NCI-H1417 treated with DMSO at 0.1 percent for 48 hours (cell line): Measurements from ENCODE around the gene DNAH2.

Source experiments
- DNase-seq: peaks from one replicate; lab custom pipeline; 2025; lab: John Stamatoyannopoulos, UW

The DNAH2 gene

DNA sequence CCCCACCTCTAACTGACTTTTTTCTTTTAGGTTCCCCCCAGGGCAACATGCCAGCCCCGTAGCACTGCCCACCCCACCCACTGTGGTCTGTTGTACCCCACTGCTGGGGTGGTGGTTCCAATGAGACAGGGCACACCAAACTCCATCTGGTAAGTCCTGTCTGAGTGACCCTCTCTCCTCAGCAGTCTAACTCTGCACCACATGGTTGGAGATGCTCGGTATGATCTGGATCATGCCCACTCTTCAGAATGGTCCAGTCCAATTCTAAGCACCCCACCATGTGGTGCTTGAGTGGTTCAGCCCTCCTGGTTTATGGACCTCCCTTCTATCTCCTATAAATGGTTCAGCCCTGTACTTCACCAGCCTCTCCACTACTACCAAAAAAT is 122.3 kb downstream of the DNAH2 start:
- no peak for DNase-seq

DNA sequence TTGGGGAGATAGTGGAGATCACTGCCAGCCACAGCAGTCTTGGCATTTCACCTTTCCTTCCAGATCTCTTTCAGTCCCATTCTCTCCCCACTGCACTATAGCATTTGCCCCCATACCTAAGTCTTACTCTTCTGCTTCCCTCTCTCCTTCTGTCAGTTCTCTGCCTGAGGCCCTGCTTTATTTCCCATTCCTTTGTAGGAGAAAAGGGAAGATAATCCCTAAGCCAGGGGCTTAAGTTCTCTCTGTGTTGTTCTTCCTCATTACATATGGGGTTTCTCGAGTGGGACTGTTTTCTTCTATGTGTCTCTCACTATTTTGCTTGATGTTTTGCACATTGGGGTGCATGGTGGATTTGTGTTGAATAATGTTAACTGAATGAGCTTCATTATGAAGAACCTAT is 122.9 kb downstream of the DNAH2 start:
- no peak for DNase-seq

DNA sequence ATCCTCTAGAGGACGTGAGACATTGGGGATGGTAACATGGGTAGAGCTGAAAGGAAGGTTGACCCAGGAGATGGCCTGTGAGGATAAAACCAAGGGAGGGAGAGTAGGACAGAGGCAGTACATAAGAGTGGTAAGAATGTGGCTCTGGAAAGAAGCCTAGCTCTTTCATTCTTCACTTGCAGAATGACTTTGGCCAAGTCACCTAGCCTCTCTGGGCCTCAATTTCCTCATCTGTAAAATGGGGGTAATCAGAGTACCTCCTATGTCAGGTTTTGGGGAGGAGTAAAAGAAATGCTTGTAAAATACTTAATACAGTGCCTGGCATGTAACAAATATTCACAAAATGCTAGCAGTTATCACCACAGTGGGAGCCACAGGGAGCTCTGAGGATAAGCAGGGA is 123.3 kb downstream of the DNAH2 start:
- no peak for DNase-seq

DNA sequence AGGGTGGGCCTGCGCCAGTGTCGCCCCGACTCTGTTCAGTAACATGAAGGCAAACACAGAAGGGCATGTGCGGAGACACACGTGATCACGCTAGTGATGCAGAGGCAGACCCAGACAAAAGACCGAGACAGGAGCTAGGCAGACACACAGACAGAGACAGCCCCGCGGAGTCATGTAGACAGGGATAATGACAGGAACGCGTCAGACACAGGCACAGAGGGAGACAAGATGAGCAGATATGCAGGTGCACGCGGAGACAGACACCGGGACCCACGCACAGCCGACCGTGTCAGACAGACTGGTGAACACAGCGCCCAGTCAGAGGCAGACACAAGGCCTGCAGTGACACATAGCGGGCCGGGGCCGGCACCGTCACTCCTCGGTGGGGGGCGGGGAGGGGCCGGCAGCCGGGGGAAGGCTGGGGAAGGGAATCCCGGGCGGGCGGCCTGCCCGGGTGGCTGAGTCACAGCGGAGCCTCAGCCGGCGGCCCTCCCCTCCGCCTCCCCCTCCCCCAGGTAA is 123.9 kb downstream of the DNAH2 start:
- DNase-seq, result no peak

DNA sequence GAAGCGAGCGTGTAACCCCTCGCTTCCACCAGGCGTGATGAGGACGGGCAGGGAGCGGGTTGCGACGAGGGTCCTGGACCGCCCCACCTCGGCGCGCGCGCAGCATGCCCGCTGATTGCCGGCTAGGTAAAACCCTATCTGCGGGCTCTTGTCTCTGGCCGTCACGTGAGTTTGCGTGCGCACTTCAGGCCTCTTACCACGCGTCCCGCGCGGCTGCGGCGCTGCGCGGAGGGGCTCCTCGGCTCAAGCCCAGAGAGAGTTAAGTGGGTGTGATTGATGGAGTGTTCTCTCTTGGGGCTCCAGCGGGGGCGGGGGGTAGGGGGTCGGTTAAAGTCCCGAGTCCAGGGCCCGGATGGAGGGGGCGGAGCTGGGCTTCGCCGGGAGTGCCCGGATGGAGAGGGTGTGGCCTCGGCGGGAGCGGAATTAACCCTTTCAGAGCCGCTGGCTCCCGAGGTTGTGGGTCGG is 124.4 kb downstream of the DNAH2 start:
- DNase-seq, result peak; percentile 30

GRCh38 chr17:7842380-7843256 is 125.1 kb downstream of the DNAH2 start:
- no peak for DNase-seq

GRCh38 chr17:7843257-7843535 is 125.7 kb downstream of the DNAH2 start:
- DNase-seq, result no peak

DNA sequence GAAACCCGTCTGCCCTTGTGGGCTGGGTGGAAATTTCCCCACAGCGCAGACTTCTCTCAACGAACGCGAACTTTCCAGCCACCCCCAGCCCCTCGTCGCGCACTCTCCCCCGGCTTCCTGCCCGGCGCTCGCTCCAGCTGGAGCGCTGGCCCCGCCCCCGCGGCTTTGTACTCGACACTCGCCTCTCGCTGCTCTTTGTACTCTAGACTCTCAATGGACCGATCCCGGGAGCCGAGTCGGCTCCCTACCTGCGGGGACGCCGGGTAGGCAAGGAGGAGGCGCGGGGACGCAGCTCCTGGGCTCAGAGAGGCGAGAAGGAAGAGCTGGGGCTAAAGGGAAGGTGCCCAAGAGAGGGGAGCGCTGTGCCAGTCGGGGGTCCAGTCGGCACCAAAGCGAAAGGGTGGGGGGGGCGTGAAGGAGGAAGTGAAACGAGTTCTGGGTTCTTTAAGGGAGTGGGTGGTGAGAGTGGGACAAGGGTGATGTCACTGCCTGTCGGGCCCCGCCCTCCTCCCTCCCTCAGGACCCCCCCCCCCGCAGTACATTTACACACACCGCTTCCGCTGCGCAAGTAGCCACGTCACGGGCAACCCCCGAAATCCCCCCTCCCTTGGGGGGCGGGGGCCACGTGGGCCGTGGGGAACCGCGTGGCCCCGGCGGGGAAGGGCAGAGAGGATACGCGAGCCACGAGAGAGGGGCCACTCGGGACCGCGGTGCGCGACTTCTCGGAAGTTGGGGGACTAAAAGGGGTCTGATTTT is 126.2 kb downstream of the DNAH2 start:
- peak; percentile 6 for DNase-seq

GRCh38 chr17:7844292-7845154 is 127.0 kb downstream of the DNAH2 start:
- peak; percentile 61 for DNase-seq

DNA sequence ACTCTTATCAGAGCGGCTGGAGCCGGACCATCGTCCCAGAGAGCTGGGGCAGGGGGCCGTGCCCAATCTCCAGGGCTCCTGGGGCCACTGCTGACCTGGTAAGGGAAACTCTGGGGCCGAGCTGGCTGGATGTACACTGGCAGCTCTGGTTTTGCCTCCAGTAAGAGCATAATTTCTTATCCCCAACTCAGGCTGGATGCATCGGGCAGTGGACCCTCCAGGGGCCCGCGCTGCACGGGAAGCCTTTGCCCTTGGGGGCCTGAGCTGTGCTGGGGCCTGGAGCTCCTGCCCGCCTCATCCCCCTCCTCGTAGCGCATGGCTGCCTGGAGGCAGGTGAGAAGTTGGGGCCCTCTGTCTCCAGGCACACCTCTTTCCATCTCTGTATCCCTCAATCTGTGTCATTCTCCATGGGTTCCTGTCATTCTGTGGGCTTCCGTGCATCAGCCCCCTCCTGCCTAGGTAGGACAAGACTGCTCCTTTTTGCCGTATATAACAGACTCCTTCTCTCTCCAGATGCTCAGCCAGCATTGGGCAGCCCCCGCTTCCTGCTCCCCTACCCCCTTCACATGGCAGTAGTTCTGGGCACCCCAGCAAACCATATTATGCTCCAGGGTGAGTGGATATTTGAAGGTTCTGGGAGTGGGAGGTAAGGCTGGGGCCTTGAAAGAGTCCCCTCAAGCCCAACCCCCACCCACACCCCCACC is 128.0 kb downstream of the DNAH2 start:
- no peak for DNase-seq

- DNase-seq, result no peak
These were observed 128.7 kb downstream of the DNAH2 start for GRCh38 chr17:7846063-7846735.

- DNase-seq, result no peak
These were observed 129.5 kb downstream of the DNAH2 start for GRCh38 chr17:7846765-7847661.

GRCh38 chr17:7848131-7848579 is 130.6 kb downstream of the DNAH2 start:
- no peak for DNase-seq

GRCh38 chr17:7848739-7849129 is 131.2 kb downstream of the DNAH2 start:
- DNase-seq, result no peak

DNA sequence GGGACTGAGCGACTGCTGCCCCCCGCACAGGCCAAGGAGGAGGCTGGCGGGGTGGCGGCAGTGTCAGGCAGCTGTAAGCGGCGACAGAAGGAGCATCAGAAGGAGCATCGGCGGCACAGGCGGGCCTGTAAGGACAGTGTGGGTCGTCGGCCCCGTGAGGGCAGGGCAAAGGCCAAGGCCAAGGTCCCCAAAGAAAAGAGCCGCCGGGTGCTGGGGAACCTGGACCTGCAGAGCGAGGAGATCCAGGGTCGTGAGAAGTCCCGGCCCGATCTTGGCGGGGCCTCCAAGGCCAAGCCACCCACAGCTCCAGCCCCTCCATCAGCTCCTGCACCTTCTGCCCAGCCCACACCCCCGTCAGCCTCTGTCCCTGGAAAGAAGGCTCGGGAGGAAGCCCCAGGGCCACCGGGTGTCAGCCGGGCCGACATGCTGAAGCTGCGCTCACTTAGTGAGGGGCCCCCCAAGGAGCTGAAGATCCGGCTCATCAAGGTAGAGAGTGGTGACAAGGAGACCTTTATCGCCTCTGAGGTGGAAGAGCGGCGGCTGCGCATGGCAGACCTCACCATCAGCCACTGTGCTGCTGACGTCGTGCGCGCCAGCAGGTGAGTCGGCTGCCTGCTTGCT is 131.7 kb downstream of the DNAH2 start:
- no peak for DNase-seq

DNA sequence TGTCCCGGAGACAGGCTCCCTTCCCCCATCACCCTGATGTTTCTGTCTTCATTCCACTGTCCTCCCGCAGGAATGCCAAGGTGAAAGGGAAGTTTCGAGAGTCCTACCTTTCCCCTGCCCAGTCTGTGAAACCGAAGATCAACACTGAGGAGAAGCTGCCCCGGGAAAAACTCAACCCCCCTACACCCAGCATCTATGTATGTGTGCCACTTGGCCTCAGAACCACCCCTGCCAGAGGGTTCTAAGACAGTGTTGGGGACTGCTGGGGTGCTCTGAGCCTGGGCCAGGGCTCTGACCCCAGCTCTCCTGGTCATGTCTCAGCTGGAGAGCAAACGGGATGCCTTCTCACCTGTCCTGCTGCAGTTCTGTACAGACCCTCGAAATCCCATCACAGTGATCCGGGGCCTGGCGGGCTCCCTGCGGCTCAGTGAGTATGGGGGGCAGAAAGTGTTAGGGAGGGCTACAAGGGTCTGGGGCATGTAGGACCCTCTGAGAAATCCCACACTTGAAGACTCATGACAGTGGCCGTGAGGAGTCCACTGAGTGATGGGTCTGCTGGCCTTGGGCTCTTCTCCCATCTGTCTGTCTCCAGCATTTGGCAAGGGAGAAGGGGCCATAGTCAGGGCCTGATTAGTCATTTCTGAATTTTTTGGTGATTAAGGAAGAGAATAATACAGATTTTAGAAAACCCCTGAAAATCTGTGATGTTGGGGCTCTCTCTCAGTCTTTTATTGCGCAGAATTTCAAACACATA is 132.4 kb downstream of the DNAH2 start:
- DNase-seq, result no peak

DNA sequence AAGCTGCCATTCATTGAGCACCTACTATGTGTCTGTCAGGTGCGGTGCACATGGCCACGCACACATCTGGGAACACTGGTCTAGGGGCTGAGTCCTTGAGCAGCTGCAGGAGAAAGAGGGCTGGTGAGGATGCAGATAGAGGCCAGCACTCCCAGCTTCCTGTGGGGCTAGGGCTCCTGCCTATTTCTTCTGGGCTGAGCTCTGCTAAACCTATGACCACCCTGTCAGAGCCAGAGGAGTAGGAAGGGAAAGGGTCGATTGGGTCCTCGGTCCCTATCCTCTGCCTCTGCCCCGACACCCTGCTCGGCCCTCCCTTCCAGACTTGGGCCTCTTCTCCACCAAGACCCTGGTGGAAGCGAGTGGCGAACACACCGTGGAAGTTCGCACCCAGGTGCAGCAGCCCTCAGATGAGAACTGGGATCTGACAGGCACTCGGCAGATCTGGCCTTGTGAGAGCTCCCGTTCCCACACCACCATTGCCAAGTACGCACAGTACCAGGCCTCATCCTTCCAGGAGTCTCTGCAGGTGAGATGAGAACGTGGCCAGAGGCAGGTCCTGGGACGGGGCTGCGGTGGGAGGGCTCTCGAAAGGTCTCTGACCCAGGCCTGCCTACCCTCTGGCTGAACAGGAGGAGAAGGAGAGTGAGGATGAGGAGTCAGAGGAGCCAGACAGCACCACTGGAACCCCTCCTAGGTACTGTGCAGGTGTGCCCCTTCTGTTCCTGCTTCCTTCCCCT is 133.3 kb downstream of the DNAH2 start:
- no peak for DNase-seq
